Measurements from ENCODE around the gene RS1. TPM values are rescaled to one million over a fixed set of nuclear protein-coding genes. Genes with fewer than 3 reads are reported as not detected.

RS1 gene
- total and polyA plus RNA-seq, 2 of the 4 experiments (the other 2 are of a cell fraction), result not detected

- no peaks in the 10 kb centered on the region for H3K9me3 ChIP-seq (ENCODE audit: control insufficient read depth, insufficient read depth, low read length)
- no peak overlapping the region for H3K18ac ChIP-seq (ENCODE audit: low read depth, low read length)
- H4K8ac ChIP-seq (ENCODE audit: low read depth in 2 of 2, low read length in 2 of 2), result no peak overlapping the region
- no peak overlapping the region for H2BK20ac ChIP-seq (ENCODE audit: low read depth, low read length)
- no peak overlapping the region for H3K14ac ChIP-seq (replicated peaks; ENCODE audit: low read depth, low read length)
- ATAC-seq (ENCODE audit: low read depth) (no peak; the same call in 1 of the 2 replicates), DNase-seq (peak; percentile 9)
- no peak for TF ChIP-seq FOS (IDR thresholded peaks at IDR 0.05; ENCODE audit: low read depth, low read length)
- no peak for TF ChIP-seq CEBPB (IDR thresholded peaks at IDR 0.05; ENCODE audit: low read depth, low read length)
- TF ChIP-seq MXI1 (IDR thresholded peaks at IDR 0.05; ENCODE audit: borderline replicate concordance, low read depth, low read length), result no peak
- TF ChIP-seq RAD21 (IDR thresholded peaks at IDR 0.05; ENCODE audit: low read length), result no peak
- TF ChIP-seq RFX5 (IDR thresholded peaks at IDR 0.05; ENCODE audit: low read depth, low read length), result no peak
- no peak for TF ChIP-seq ELK1 (IDR thresholded peaks at IDR 0.05; ENCODE audit: borderline replicate concordance, low read depth, low read length)
- TF ChIP-seq MAZ (IDR thresholded peaks at IDR 0.05; ENCODE audit: borderline replicate concordance, low read depth, low read length), result no peak
- no peak for TF ChIP-seq USF2 (IDR thresholded peaks at IDR 0.05; ENCODE audit: low read depth, low read length)
- TF ChIP-seq RCOR1 (IDR thresholded peaks at IDR 0.05; ENCODE audit: insufficient replicate concordance, low read length), result no peak
- no peak for TF ChIP-seq POLR2A (IDR thresholded peaks at IDR 0.05; ENCODE audit: low read depth, low read length)
- no peaks in the 10 kb centered on the region for H4K20me1 ChIP-seq (ENCODE audit: insufficient read depth, low read length)
- intact Hi-C loops (cut with micrococcal nuclease) (no loop called here), dilution Hi-C loops (cut with HindIII; ENCODE audit: low sequenced_read_pairs, unreplicated experiment) (no loop called here), in situ Hi-C loops (cut with MboI; ENCODE audit: low sequenced_read_pairs) (no loop called here)
- H3K4me2 ChIP-seq (ENCODE audit: low read depth, low read length), result no peak overlapping the region
- no peak overlapping the region for H2BK120ac ChIP-seq (ENCODE audit: low read depth, low read length)
- H4K91ac ChIP-seq (ENCODE audit: insufficient read depth, low read depth, low read length), result no peak overlapping the region
- peaks cover 4% of the 10 kb centered on the region; the same call in 1 of the 2 replicates for H3K4me1 ChIP-seq (ENCODE audit: control insufficient read depth, insufficient read depth, low read length)
- H2AK9ac ChIP-seq (replicated peaks; ENCODE audit: low read depth, low read length, poor library complexity), result no peak overlapping the region
- H3K23ac ChIP-seq (ENCODE audit: low read depth, low read length), result no peak overlapping the region
- ChIA-PET POLR2A (ENCODE audit: unreplicated experiment) (no interaction called here), CTCF (interaction anchor here (0.7 kb wide), 1 partner anchor 26 kb away, joined by 3 read pairs; no protein-coding TSS in a partner anchor)
- BruUV-seq (replicated peaks), result no TSS peak
- H2BK5ac ChIP-seq (ENCODE audit: low read depth, low read length, poor library complexity, severe bottlenecking), result no peak overlapping the region
- no peak overlapping the region for H2AFZ ChIP-seq (replicated peaks; ENCODE audit: low read length, poor library complexity)
- no peaks in the 10 kb centered on the region; the same call in 1 of the 2 replicates for H3K27me3 ChIP-seq (ENCODE audit: control insufficient read depth, insufficient read depth, low read length)
- H3K56ac ChIP-seq (ENCODE audit: extremely low read depth, insufficient read depth, low read length), result no peak overlapping the region
- H2BK15ac ChIP-seq (ENCODE audit: low read depth, low read length), result no peak overlapping the region
- H3K79me1 ChIP-seq (ENCODE audit: low read depth in 1 of 2, low read length in 2 of 2), result no peaks in the 10 kb centered on the region
- H3K36me3 ChIP-seq (ENCODE audit: control insufficient read depth, insufficient read depth, low read length), result no peaks in the 10 kb centered on the region
- H2AK5ac ChIP-seq (ENCODE audit: low read depth, low read length), result no peak overlapping the region
- WGBS, 2 experiments (ENCODE audit: extremely low coverage in 2 of 2, insufficient read length in 1 of 2), result 20% methylated on average over 1 of the region's 5 CpGs; no CpG with 5 or more reads in 1 of the 2 experiments
- no peak overlapping the region for H3K9ac ChIP-seq (ENCODE audit: low read depth, low read length)
- no peak overlapping the region for H3K4me3 ChIP-seq (ENCODE audit: insufficient read depth, low read depth, low read length)
- no peak overlapping the region for H3K27ac ChIP-seq (ENCODE audit: insufficient read depth, low read length)
- no peaks in the 10 kb centered on the region for H3K9me1 ChIP-seq (ENCODE audit: insufficient read depth, low read length)
- no peak overlapping the region for H3K4ac ChIP-seq (ENCODE audit: low read depth, low read length)
- no peak overlapping the region for H4K5ac ChIP-seq (ENCODE audit: low read depth, low read length)
Observed at GRCh38 chrX:18701621-18702361, 29.9 kb upstream of the RS1 start.

Data from IMR-90 (cell line).